NT2/D1 (cell line): Measurements from ENCODE around the gene RPA1.

Experiments used
- SUZ12 ChIP-seq: IDR thresholded peaks from 2 replicates; pipeline ENCODE4 v1.6.1; 2011; ENCODE audit not compliant: insufficient read length, insufficient read depth; ENCODE audit errors: extremely low read depth
- YY1 ChIP-seq: IDR thresholded peaks from 2 replicates; pipeline ENCODE4 v1.6.1; 2011; ENCODE audit not compliant: insufficient read length, insufficient read depth
- ZNF274 ChIP-seq: IDR thresholded peaks from 2 replicates; pipeline ENCODE4 v1.6.1; 2011; ENCODE audit warnings: mild to moderate bottlenecking, low read depth, low read length

GRCh38 chr17:1882836-1883235 is 53.0 kb downstream of the RPA1 start:
- TF ChIP-seq YY1: no peak
- TF ChIP-seq ZNF274: no peak
- no peak for TF ChIP-seq SUZ12
